Fibroblast of lung (primary cell): ENCODE results near the gene MTHFR.

Experiments used
- CTCF ChIP-seq, 2 donors: IDR thresholded peaks in 1 of 2; conservative IDR thresholded peaks in 1 of 2; 1 replicate in 1 of 2; 2 replicates in 1 of 2; pipeline ENCODE4 v1.5.1; 2011 to 2012; ENCODE audit warnings: low read length in 2 of 2, control low read depth in 1 of 2, inconsistent platforms in 1 of 2, low read depth in 1 of 2, mild to moderate bottlenecking in 1 of 2
- EZH2 ChIP-seq: IDR thresholded peaks from 2 replicates; pipeline ENCODE4 v1.5.1; 2012; ENCODE audit warnings: low read length, control low read depth, mild to moderate bottlenecking; ENCODE audit errors: missing control alignments

- no peak for TF ChIP-seq EZH2
- no peak for TF ChIP-seq CTCF (conservative IDR thresholded peaks at IDR 0.05 in 1 of 2, IDR thresholded peaks at IDR 0.05 in 1 of 2; ENCODE audit: low read depth in 1 of 2, low read length in 2 of 2)
These were observed 64.3 kb downstream of the MTHFR start for GRCh38 chr1:11741482-11741881.
